ENCODE results near the gene HHAT.

DNA sequence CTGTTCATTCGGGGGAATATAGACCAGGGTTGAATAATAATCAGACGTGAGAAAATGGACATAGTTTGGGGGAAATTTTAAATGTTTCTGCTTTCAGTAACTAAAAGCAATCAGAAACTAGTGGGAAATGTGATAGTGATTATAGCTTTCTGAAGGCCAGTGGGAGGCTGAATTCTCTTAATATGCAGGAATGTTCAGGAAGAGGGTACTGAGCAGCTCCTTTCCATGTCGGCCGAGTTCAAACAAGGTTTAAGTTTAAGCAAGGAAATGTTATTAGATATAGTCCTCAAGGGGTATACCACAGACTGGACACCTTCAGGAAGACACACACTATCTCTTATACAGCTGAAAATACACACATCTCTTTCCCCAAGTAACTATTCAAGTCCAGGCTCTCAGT lies 105.5 kb downstream of the HHAT start:
- TF ChIP-seq, protein P1, sequence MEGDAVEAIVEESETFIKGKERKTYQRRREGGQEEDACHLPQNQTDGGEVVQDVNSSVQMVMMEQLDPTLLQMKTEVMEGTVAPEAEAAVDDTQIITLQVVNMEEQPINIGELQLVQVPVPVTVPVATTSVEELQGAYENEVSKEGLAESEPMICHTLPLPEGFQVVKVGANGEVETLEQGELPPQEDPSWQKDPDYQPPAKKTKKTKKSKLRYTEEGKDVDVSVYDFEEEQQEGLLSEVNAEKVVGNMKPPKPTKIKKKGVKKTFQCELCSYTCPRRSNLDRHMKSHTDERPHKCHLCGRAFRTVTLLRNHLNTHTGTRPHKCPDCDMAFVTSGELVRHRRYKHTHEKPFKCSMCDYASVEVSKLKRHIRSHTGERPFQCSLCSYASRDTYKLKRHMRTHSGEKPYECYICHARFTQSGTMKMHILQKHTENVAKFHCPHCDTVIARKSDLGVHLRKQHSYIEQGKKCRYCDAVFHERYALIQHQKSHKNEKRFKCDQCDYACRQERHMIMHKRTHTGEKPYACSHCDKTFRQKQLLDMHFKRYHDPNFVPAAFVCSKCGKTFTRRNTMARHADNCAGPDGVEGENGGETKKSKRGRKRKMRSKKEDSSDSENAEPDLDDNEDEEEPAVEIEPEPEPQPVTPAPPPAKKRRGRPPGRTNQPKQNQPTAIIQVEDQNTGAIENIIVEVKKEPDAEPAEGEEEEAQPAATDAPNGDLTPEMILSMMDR (IDR thresholded peaks at IDR 0.05; ENCODE audit: low read length): no peak
- no peak for TF ChIP-seq EZH2 (IDR thresholded peaks at IDR 0.05; ENCODE audit: borderline replicate concordance, low read length)

Measured in OCI-LY1 (cell line).